Measurements from ENCODE around the gene OR56A4.
"Not testable (repeated sequence)": the region's sequence is repeated elsewhere in the genome, so short reads cannot be mapped to it uniquely, and the experiment has no call there.

DNA sequence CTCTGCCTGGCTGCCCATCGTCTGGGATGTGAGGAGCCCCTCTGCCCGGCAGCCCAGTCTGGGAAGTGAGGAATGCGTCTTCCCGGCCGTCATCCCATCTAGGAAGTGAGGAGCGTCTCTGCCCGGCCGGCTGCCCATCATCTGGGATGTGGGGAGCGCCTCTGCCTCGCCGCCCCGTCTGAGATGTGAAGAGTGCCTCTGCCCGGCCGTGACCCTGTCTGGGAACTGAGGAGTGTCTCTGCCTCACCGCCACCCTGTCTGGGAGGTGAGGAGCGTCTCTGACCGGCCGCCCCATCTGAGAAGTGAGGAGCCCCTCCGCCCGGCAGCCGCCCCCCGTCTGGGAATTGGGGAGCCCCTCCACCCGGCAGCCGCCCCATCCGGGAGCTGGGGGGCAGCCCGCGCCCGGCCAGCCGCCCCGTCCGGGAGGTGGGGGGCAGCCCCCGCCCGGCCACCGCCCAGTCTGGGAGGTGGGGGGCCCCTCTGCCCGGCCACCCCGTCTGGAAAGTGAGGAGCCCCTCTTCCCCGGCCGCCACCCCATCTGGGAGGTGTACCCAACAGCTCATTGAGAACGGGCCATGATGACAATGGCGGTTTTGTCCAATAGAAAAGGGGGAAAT is 45.9 kb downstream of the OR56A4 start:
- TF ChIP-seq, protein P1, sequence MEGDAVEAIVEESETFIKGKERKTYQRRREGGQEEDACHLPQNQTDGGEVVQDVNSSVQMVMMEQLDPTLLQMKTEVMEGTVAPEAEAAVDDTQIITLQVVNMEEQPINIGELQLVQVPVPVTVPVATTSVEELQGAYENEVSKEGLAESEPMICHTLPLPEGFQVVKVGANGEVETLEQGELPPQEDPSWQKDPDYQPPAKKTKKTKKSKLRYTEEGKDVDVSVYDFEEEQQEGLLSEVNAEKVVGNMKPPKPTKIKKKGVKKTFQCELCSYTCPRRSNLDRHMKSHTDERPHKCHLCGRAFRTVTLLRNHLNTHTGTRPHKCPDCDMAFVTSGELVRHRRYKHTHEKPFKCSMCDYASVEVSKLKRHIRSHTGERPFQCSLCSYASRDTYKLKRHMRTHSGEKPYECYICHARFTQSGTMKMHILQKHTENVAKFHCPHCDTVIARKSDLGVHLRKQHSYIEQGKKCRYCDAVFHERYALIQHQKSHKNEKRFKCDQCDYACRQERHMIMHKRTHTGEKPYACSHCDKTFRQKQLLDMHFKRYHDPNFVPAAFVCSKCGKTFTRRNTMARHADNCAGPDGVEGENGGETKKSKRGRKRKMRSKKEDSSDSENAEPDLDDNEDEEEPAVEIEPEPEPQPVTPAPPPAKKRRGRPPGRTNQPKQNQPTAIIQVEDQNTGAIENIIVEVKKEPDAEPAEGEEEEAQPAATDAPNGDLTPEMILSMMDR (IDR thresholded peaks at IDR 0.05), result not testable (repeated sequence)
- TF ChIP-seq POLR2A, EP300 (IDR thresholded peaks at IDR 0.05): not testable (repeated sequence)
